ENCODE data around the gene CD46.

Gene CD46

DNA sequence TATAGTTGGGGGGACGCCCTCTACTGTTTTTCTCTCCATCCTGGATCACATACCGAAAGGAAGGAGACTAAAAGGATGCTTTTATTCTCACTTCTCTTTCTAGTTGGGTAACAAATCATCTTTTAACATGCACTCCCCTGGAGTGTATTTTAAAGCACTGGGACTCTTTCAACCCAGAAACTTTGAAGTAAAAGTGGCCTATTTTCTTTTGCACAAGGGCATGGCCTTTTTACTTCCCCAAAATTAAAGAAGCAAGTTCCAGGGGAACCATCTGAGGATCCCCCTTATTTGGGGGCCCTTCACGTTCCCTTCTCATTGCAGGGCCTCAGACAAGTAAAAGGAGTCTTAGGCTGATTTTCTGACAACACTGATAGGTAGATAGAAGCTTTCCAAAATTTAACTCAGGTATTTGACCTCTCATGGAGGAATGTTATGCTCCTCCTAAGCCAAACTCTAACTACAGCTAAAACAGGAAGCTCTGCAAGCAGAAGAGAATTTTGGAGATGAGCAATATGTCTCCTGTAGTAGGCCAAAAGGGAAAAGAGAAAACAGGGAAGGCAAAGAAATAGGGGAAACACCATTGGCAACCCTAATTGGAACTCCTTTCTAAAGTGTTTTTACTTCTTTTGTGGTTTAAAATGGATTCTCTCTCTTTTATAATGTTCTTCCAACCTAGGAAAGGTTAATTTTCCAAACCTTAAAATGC, 8.9 kb upstream of the CD46 start:
- peak overlapping the region; percentile 61 for H3K27ac ChIP-seq (replicated peaks)
- TF ChIP-seq SPI1 (IDR thresholded peaks at IDR 0.05; ENCODE audit: borderline replicate concordance, low read depth) (0 out of 2 replicates have a peak, but pooled peaks have one; percentile 11), GABPA (IDR thresholded peaks at IDR 0.05; ENCODE audit: low read depth) (no peak), POLR2AphosphoS5 (IDR thresholded peaks at IDR 0.05; ENCODE audit: low read depth) (no peak)
- TF ChIP-seq, protein P1, sequence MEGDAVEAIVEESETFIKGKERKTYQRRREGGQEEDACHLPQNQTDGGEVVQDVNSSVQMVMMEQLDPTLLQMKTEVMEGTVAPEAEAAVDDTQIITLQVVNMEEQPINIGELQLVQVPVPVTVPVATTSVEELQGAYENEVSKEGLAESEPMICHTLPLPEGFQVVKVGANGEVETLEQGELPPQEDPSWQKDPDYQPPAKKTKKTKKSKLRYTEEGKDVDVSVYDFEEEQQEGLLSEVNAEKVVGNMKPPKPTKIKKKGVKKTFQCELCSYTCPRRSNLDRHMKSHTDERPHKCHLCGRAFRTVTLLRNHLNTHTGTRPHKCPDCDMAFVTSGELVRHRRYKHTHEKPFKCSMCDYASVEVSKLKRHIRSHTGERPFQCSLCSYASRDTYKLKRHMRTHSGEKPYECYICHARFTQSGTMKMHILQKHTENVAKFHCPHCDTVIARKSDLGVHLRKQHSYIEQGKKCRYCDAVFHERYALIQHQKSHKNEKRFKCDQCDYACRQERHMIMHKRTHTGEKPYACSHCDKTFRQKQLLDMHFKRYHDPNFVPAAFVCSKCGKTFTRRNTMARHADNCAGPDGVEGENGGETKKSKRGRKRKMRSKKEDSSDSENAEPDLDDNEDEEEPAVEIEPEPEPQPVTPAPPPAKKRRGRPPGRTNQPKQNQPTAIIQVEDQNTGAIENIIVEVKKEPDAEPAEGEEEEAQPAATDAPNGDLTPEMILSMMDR (IDR thresholded peaks at IDR 0.05; ENCODE audit: insufficient read depth, low read length): no peak
- TF ChIP-seq, protein P2, sequence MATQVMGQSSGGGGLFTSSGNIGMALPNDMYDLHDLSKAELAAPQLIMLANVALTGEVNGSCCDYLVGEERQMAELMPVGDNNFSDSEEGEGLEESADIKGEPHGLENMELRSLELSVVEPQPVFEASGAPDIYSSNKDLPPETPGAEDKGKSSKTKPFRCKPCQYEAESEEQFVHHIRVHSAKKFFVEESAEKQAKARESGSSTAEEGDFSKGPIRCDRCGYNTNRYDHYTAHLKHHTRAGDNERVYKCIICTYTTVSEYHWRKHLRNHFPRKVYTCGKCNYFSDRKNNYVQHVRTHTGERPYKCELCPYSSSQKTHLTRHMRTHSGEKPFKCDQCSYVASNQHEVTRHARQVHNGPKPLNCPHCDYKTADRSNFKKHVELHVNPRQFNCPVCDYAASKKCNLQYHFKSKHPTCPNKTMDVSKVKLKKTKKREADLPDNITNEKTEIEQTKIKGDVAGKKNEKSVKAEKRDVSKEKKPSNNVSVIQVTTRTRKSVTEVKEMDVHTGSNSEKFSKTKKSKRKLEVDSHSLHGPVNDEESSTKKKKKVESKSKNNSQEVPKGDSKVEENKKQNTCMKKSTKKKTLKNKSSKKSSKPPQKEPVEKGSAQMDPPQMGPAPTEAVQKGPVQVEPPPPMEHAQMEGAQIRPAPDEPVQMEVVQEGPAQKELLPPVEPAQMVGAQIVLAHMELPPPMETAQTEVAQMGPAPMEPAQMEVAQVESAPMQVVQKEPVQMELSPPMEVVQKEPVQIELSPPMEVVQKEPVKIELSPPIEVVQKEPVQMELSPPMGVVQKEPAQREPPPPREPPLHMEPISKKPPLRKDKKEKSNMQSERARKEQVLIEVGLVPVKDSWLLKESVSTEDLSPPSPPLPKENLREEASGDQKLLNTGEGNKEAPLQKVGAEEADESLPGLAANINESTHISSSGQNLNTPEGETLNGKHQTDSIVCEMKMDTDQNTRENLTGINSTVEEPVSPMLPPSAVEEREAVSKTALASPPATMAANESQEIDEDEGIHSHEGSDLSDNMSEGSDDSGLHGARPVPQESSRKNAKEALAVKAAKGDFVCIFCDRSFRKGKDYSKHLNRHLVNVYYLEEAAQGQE (IDR thresholded peaks at IDR 0.05; ENCODE audit: insufficient replicate concordance, low read depth): no peak
- no peak for DNase-seq (ENCODE audit: low read depth in 1 of 2, low spot score in 1 of 2)
- H3K4me3 ChIP-seq (replicated peaks; ENCODE audit: insufficient read depth, low read length): no peak overlapping the region
- no peaks in the 10 kb centered on the region for H3K27me3 ChIP-seq (ENCODE audit: insufficient read depth, poor library complexity, severe bottlenecking)

DNA sequence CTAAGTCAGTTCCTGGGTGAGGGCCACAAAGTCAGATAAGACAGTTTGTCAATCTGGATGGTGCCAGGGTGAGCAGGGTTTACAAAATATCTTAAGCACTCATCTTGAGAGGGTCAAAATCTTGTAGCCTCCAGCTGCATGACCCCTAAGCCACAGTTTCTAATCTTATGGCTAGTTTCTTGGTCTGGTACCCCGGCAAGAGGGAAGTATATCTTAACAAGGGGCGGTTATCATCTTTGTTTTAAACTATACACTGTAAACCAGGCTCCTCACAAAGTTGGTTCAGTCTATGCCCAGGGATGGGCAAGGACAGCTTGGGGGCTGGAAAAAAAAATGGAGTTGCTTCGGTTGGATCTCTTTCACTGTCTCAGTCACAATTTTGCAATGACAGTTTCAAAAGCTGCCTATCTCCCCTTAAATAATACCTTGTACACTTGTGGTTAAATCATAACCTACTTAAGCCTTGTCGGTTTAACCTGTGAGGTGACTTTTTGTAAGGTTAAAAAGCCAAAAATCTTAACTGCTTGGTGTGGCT, 7.8 kb upstream of the CD46 start:
- Histone ChIP-seq H3K27ac (replicated peaks) (peak overlapping the region; percentile 61; the same call in 1 of the 2 replicates), H3K27me3 (ENCODE audit: insufficient read depth, poor library complexity, severe bottlenecking) (no peaks in the 10 kb centered on the region), H3K4me3 (replicated peaks; ENCODE audit: insufficient read depth, low read length) (no peak overlapping the region)
- TF ChIP-seq SPI1 (IDR thresholded peaks at IDR 0.05; ENCODE audit: borderline replicate concordance, low read depth) (no peak), POLR2AphosphoS5 (IDR thresholded peaks at IDR 0.05; ENCODE audit: low read depth) (no peak), GABPA (IDR thresholded peaks at IDR 0.05; ENCODE audit: low read depth) (no peak)
- TF ChIP-seq, protein P1 (IDR thresholded peaks at IDR 0.05; ENCODE audit: insufficient read depth, low read length): no peak
- TF ChIP-seq, protein P2 (IDR thresholded peaks at IDR 0.05; ENCODE audit: insufficient replicate concordance, low read depth): no peak
- no peak for DNase-seq (ENCODE audit: low read depth in 1 of 2, low spot score in 1 of 2)

DNA sequence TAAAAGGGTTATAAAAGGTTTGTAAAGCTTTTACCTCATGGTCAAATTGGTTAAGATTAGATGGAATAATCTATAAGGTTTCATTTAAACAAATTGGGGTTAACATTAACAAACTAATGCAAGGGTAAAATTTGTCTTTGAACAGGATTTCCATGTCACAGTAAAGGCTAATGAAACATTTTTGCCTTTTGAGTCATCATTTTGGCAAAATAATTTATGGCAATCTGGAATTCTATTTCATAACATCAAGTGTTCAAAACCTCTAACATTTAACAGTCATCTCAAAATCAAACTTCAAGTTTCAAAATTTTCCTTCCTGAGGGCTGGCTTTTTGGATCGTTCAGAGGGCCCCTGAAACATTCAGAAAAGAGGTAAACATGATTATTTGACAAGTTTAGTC, 6.6 kb upstream of the CD46 start:
- H3K27ac ChIP-seq (replicated peaks): no peak overlapping the region
- TF ChIP-seq SPI1 (IDR thresholded peaks at IDR 0.05; ENCODE audit: borderline replicate concordance, low read depth) (no peak), POLR2AphosphoS5 (IDR thresholded peaks at IDR 0.05; ENCODE audit: low read depth) (no peak), GABPA (IDR thresholded peaks at IDR 0.05; ENCODE audit: low read depth) (no peak)
- TF ChIP-seq, protein P2 (IDR thresholded peaks at IDR 0.05; ENCODE audit: insufficient replicate concordance, low read depth): no peak
- TF ChIP-seq, protein P1 (IDR thresholded peaks at IDR 0.05; ENCODE audit: insufficient read depth, low read length): no peak

More for the DNA sequence above, 6.6 kb upstream of the CD46 start:
- Histone ChIP-seq H3K4me3 (replicated peaks; ENCODE audit: insufficient read depth, low read length) (no peak overlapping the region), H3K27me3 (ENCODE audit: insufficient read depth, poor library complexity, severe bottlenecking) (no peaks in the 10 kb centered on the region)
- DNase-seq (ENCODE audit: low read depth in 1 of 2, low spot score in 1 of 2): no peak

All from HL-60 (cell line).